Loucy (cell line): ENCODE measurements around the gene IL20RB.

Experiments
- CTCF ChIP-seq: fragments of 200-600 bp; sonication (generic); conservative IDR thresholded peaks from 2 replicates; pipeline ENCODE4 v1.5.1; 2014; ENCODE audit warnings: mild to moderate bottlenecking, antibody characterized with exemption, low read length
- EZH2phosphoT487 ChIP-seq: fragments of 200-600 bp; IDR thresholded peaks from 2 replicates; pipeline ENCODE4 v1.6.1; 2018; ENCODE audit warnings: antibody characterized with exemption, mild to moderate bottlenecking, moderate library complexity, borderline replicate concordance

- TF ChIP-seq CTCF (no peak), EZH2phosphoT487 (no peak)
Observed at GRCh38 chr3:137020315-137020714, 62.5 kb downstream of the IL20RB start.
